ENCODE measurements around the gene JAK2. TPM values are rescaled to one million over a fixed set of nuclear protein-coding genes. Genes with fewer than 3 reads are reported as not detected.
A peak's percentile ranks its signal among the peaks of the same experiment; 100 is the strongest.

JAK2 gene
- total RNA-seq, 1 donor from 2014 or later, result 12.7 TPM

DNA sequence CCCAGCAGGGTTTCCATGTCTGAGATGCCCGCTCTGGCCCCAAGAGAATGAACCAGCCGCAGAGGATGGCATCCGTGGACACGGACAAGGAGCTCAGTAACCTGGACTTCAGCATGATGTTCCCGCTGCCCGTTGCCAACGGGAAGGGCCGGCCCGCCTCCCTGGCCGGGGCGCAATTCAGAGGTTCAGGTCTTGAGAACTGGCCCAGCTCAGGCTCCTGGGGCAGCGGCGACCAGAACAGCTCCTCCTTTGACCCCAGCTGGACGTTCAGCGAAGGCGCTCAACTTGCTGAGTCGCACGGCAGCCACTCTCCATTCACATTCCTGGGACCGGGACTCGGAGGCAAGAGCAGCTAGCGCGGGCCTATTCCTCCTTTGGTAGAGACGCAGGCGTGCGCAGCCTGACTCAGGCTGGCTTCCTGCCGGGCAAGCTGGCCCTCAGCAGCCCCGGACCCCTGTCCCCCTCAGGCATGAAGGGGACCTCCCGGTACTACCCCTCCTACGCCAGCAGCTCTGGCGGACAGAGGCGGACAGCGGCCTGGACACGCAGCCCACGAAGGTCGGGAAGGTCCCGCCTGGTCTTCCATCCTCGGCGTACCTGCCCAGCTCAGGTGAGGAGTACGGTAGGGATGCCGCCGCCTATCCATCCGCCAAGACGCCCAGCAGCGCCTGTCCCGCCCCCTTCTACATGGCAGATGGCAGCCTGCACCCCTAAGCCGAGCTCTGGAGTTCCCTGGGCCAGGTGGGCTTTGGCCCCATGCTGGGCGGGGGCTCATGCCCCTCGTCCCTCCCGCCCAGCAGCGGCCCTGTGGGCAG is 126.0 kb downstream of the JAK2 start:
- DNase-seq (no peak), ATAC-seq (ENCODE audit: poor library complexity) (no peak)
- intact Hi-C loops (cut with DNase I), result no loop called here

DNA sequence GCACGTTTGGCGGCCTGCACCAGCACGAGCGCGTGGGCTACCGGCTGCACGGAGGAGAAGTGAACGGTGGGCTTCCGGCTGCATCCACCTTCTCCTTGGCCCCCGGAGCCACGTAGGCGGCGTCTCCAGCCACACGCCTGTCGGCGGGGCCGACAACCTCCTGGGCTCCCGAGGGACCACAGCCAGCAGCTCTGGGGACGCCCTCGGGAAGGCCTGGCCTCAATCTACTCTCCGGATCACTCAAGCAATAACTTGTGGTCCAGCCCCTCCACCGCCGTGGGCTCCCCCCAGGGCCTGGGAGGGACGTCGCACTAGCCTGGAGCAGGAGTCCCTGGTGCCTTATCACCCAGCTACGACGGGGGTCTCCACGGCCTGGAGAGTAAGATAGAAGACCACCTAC is 126.6 kb downstream of the JAK2 start:
- intact Hi-C loops (cut with DNase I), result no loop called here
- DNase-seq (no peak), ATAC-seq (ENCODE audit: poor library complexity) (no peak)

DNA sequence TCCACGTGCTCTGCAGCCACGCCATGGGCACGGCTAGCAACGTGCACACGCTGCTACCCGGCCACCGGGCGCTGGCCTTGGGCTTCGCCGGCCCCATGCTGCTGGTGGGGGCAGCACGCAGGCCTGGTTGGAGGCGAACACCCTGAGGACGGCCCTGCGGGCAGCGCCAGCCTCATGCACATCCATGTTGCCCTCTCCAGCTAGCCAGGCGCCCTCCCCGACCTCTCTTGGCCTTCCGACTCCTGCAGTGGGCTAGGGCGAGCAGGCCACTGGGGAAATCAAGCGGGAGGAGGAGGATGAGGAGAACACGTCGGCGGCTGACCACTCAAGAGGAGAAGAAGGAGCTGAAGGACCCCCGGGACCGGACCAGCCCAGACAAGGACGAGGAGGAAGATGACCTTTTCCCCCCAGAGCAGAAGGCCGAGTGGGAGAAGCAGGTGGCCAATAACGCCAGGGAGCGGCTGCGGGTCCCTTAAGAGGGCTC is 127.1 kb downstream of the JAK2 start:
- peak; percentile 24 for DNase-seq
- no peak for ATAC-seq (ENCODE audit: poor library complexity)
- intact Hi-C loops (cut with DNase I), result no loop called here

DNA sequence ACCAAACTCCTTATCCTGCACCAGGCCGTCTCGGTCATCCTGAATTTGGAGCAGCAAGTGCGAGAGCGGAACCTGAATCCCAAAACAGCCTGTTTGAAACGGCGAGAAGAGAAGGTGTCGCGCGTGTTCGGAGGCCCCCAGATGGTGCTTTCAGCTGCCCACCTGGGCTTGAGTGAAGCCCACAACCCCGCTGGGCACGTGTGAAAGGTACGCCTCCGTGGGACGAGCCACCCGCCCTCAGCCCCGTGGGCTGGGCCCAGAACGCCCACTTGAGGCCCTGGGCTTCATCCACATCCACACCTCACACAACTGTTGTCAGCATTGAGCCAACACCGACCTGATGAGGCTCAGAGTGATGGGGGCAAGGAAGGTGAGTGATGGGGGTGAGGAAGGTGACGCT is 127.6 kb downstream of the JAK2 start:
- intact Hi-C loops (cut with DNase I), result no loop called here
- DNase-seq (peak; percentile 27), ATAC-seq (ENCODE audit: poor library complexity) (no peak)

- intact Hi-C loops (cut with DNase I), result no loop called here
- ATAC-seq (ENCODE audit: poor library complexity), result no peak
- DNase-seq, result peak; percentile 14
Measured at GRCh38 chr9:5113523-5113922, 128.5 kb downstream of the JAK2 start.

GRCh38 chr9:5113994-5114748 is 129.1 kb downstream of the JAK2 start:
- ATAC-seq (ENCODE audit: poor library complexity) (no peak), DNase-seq (peak; percentile 9)
- intact Hi-C loops (cut with DNase I), result no loop called here

DNA sequence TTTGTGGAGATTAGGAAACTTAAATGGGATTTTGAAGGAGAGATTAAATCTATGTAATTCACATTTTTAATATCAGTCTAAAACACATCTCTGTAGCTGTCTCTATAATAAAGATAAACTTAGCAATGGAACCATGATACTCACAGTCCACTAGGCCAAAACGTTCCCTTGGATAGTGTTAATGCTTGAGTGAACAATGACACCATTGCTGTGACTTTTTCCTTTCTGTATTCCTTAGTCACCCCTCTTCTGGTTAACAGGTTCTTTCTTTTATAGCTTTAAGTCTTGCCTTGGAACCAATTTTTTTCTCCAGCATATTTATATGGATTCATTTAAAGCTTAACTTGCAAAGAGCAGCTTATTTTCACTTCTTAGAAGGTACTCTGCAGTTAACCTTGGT is 137.0 kb downstream of the JAK2 start:
- ATAC-seq (ENCODE audit: poor library complexity) (no peak), DNase-seq (no peak)
- intact Hi-C loops (cut with DNase I), result no loop called here

GRCh38 chr9:5122516-5122915 is 137.4 kb downstream of the JAK2 start:
- intact Hi-C loops (cut with DNase I), result no loop called here
- ATAC-seq (ENCODE audit: poor library complexity), result no peak

DNA sequence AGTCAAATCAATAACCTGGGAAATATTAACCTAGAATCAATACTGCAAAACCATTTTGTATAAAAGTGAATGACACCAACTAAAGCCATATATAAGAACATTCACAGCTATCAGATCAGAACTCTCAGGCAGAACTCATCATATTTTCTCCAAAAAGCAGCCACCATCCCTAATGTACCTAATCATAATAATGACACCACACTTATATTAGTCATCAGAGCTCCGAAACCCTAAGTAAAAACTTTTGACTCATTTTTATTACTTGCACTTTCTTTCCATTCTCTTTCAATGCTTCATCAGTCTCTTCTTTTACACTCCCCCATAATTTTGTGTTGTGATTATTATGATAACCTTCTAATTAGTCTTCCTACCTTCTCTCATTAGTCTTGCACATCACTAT is 155.1 kb downstream of the JAK2 start:
- ATAC-seq (ENCODE audit: poor library complexity) (no peak), DNase-seq (no peak)
- intact Hi-C loops (cut with DNase I), result no loop called here

More at GRCh38 chr9:5122516-5122915, 137.4 kb downstream of the JAK2 start:
- no peak for DNase-seq

GRCh38 chr9:5144217-5144616 is 159.1 kb downstream of the JAK2 start:
- DNase-seq (no peak), ATAC-seq (ENCODE audit: poor library complexity) (no peak)
- intact Hi-C loops (cut with DNase I), result no loop called here

DNA sequence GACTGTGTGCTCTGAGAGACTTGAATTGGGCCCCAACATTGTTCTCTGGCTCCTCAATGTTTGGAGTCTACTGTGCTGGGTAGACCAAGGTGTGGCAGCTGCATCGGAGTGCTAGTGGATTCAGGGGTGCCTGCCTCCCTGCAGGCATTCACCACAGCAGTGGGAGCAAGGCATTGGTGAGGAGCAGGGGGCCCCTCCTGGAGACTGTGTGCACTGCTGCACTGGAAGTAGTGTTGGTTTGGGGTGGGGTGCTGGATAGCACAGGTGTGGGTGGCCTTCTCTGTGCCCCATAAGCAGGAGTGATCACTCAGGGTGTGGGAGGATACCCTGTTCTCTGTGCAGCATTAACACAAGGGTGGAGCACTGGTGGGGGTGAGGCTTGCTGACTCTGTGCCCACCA is 161.2 kb downstream of the JAK2 start:
- intact Hi-C loops (cut with DNase I), result no loop called here
- ATAC-seq (ENCODE audit: poor library complexity) (no peak), DNase-seq (no peak)

Other genes with a start within 250 kb of the JAK2 start
- 203 TPM for gene AK3, start 244.1 kb upstream of the JAK2 start, total RNA-seq
- 4.5 TPM for gene RCL1, start 192.3 kb upstream of the JAK2 start, total RNA-seq
- not detected for gene INSL6, start 200.4 kb downstream of the JAK2 start, total RNA-seq
- not detected for gene INSL4, start 246.1 kb downstream of the JAK2 start, total RNA-seq